IMR-90 (cell line): ENCODE data around the gene POMT1. TPM values are rescaled to one million over a fixed set of nuclear protein-coding genes. Genes with fewer than 3 reads are reported as not detected.

Source experiments
- ATAC-seq: fragments of 200-7000 bp; cut with Tn5 transposase; 2 replicates; pipeline ENCODE4 v1.9.1; 2020; ENCODE audit warnings: low read depth, mild to moderate bottlenecking, moderate library complexity
- BruUV-seq: library from RNA; stranded (reverse); fragments of 400-500 nt; replicated peaks from 2 replicates; lab custom pipeline; 2021; lab: Mats Ljungman, UMichigan
- CTCF ChIA-PET: fragments of 300-600 bp; formaldehyde crosslinking; extraction: SDS; loops from one replicate; lab custom pipeline; 2021; ENCODE audit warnings: antibody characterized with exemption; lab: Yijun Ruan, JAX
- POLR2A ChIA-PET: fragments of 300-600 bp; sonication (Branson Sonifier 250); formaldehyde crosslinking; loops from one replicate; lab custom pipeline; 2022; ENCODE audit warnings: antibody characterized with exemption; ENCODE audit not compliant: unreplicated experiment; lab: Charles Lee
- DNase-seq: peaks from one replicate; pipeline ENCODE4 v3.0.0; 2013
- H2AFZ ChIP-seq: replicated peaks from 2 replicates; pipeline ENCODE3; 2013; ENCODE audit warnings: low read length, mild to moderate bottlenecking; ENCODE audit not compliant: poor library complexity
- H2AK5ac ChIP-seq: 2 replicates; pipeline ENCODE4 v1.6.1; 2013; ENCODE audit warnings: low read depth, low read length, inconsistent platforms
- H2AK9ac ChIP-seq: replicated peaks from 2 replicates; pipeline ENCODE3; 2013; ENCODE audit warnings: mild to moderate bottlenecking, low read depth, low read length, moderate library complexity; ENCODE audit not compliant: poor library complexity
- H2BK120ac ChIP-seq: 2 replicates; pipeline ENCODE4 v1.6.1; 2013; ENCODE audit warnings: low read depth, low read length, inconsistent platforms
- H2BK15ac ChIP-seq: 3 replicates; pipeline ENCODE4 v1.6.1; 2013; ENCODE audit warnings: low read depth, low read length, inconsistent platforms
- H2BK20ac ChIP-seq: 2 replicates; pipeline ENCODE4 v1.6.1; 2013; ENCODE audit warnings: low read depth, mild to moderate bottlenecking, inconsistent platforms, low read length, moderate library complexity
- H2BK5ac ChIP-seq: 2 replicates; pipeline ENCODE4 v1.6.1; 2013; ENCODE audit warnings: mild to moderate bottlenecking, low read depth, low read length, inconsistent platforms; ENCODE audit not compliant: poor library complexity, severe bottlenecking
- H3K14ac ChIP-seq: replicated peaks from 2 replicates; pipeline ENCODE4 v1.6.1; 2013; ENCODE audit warnings: low read depth, low read length, inconsistent platforms
- H3K18ac ChIP-seq: 2 replicates; pipeline ENCODE4 v1.6.1; 2013; ENCODE audit warnings: low read depth, low read length, control low read depth
- H3K23ac ChIP-seq: 2 replicates; pipeline ENCODE4 v1.6.1; 2013; ENCODE audit warnings: low read depth, low read length, inconsistent platforms
- H3K27ac ChIP-seq: 2 replicates; pipeline ENCODE4 v1.5.1; 2013; ENCODE audit warnings: mild to moderate bottlenecking, control low read depth, low read length; ENCODE audit not compliant: insufficient read depth
- H3K27me3 ChIP-seq: 2 replicates; pipeline ENCODE4 v1.6.1; 2013; ENCODE audit warnings: low read length; ENCODE audit not compliant: control insufficient read depth, insufficient read depth
- H3K36me3 ChIP-seq: 2 replicates; pipeline ENCODE4 v1.6.1; 2013; ENCODE audit warnings: low read length, mixed read lengths; ENCODE audit not compliant: control insufficient read depth, insufficient read depth
- H3K4ac ChIP-seq: 2 replicates; pipeline ENCODE4 v1.6.1; 2013; ENCODE audit warnings: low read depth, low read length, inconsistent platforms
- H3K4me1 ChIP-seq: 2 replicates; pipeline ENCODE4 v1.6.1; 2013; ENCODE audit warnings: low read length, mixed read lengths; ENCODE audit not compliant: control insufficient read depth, insufficient read depth
- H3K4me2 ChIP-seq: 2 replicates; pipeline ENCODE4 v1.6.1; 2013; ENCODE audit warnings: low read depth, mild to moderate bottlenecking, control low read depth, low read length, moderate library complexity
- H3K4me3 ChIP-seq: 2 replicates; pipeline ENCODE4 v1.5.1; 2013; ENCODE audit warnings: low read depth, mild to moderate bottlenecking, control low read depth, low read length, moderate library complexity; ENCODE audit not compliant: insufficient read depth
- H3K56ac ChIP-seq: 2 replicates; pipeline ENCODE4 v1.6.1; 2013; ENCODE audit warnings: low read length, inconsistent platforms; ENCODE audit not compliant: insufficient read depth; ENCODE audit errors: extremely low read depth
- H3K79me1 ChIP-seq, 2 experiments: 2 replicates each; pipeline ENCODE4 v1.6.1; 2013; ENCODE audit warnings: low read length in 2 of 2, inconsistent platforms in 1 of 2, low read depth in 1 of 2
- H3K9ac ChIP-seq: 2 replicates; pipeline ENCODE4 v1.6.1; 2013; ENCODE audit warnings: low read depth, low read length, control low read depth
- H3K9me1 ChIP-seq: 2 replicates; pipeline ENCODE4 v1.6.1; 2013; ENCODE audit warnings: low read length, inconsistent platforms; ENCODE audit not compliant: insufficient read depth
- H3K9me3 ChIP-seq: 2 replicates; pipeline ENCODE4 v1.6.1; 2013; ENCODE audit warnings: low read length; ENCODE audit not compliant: control insufficient read depth, insufficient read depth
- H4K20me1 ChIP-seq: 2 replicates; pipeline ENCODE4 v1.6.1; 2013; ENCODE audit warnings: low read length, inconsistent platforms; ENCODE audit not compliant: insufficient read depth
- H4K5ac ChIP-seq: 2 replicates; pipeline ENCODE4 v1.6.1; 2013; ENCODE audit warnings: mild to moderate bottlenecking, low read depth, low read length, control low read depth
- H4K8ac ChIP-seq, 2 experiments: 2 replicates each; pipeline ENCODE4 v1.6.1; 2013; ENCODE audit warnings: low read depth in 2 of 2, low read length in 2 of 2, control low read depth in 1 of 2, inconsistent platforms in 1 of 2
- H4K91ac ChIP-seq: 2 replicates; pipeline ENCODE4 v1.6.1; 2013; ENCODE audit warnings: low read depth, low read length, inconsistent platforms; ENCODE audit not compliant: insufficient read depth
- BHLHE40 ChIP-seq: fragments of 150-350 bp; IDR thresholded peaks from 2 replicates; pipeline ENCODE4 v1.6.1; 2016; ENCODE audit warnings: mild to moderate bottlenecking, low read depth, low read length
- CHD1 ChIP-seq: IDR thresholded peaks from 2 replicates; pipeline ENCODE4 v1.6.1; 2012; ENCODE audit warnings: low read depth, low read length, improper control_type of control experiment
- CTCF ChIP-seq: conservative IDR thresholded peaks from 2 replicates; pipeline ENCODE4 v1.5.1; 2012; ENCODE audit warnings: mild to moderate bottlenecking, low read depth, low read length, improper control_type of control experiment
- FOS ChIP-seq: fragments of 150-350 bp; IDR thresholded peaks from 2 replicates; pipeline ENCODE4 v1.6.1; 2016; ENCODE audit warnings: low read depth, low read length
- MAFK ChIP-seq: IDR thresholded peaks from 2 replicates; pipeline ENCODE4 v1.6.1; 2012; ENCODE audit warnings: low read depth, low read length, improper control_type of control experiment
- MAZ ChIP-seq: IDR thresholded peaks from 2 replicates; pipeline ENCODE4 v1.6.1; 2012; ENCODE audit warnings: low read depth, mild to moderate bottlenecking, low read length, improper control_type of control experiment, moderate library complexity, borderline replicate concordance
- MXI1 ChIP-seq: IDR thresholded peaks from 2 replicates; pipeline ENCODE4 v1.6.1; 2012; ENCODE audit warnings: low read depth, mild to moderate bottlenecking, low read length, moderate library complexity, borderline replicate concordance
- RCOR1 ChIP-seq: IDR thresholded peaks from 2 replicates; pipeline ENCODE4 v1.6.1; 2012; ENCODE audit warnings: mild to moderate bottlenecking, low read length, improper control_type of control experiment; ENCODE audit not compliant: insufficient replicate concordance
- WGBS, 2 experiments: methylation state at CpG; one replicate each; pipeline versions ENCODE4 v1.1.5 to v1.1.7; 2013; ENCODE audit warnings: missing lambda C conversion rate in 2 of 2; ENCODE audit not compliant: insufficient read length in 1 of 2; ENCODE audit errors: extremely low coverage in 2 of 2; 5-methylcytosine and 5-hydroxymethylcytosine counted together
- dilution Hi-C: fragments of 300-500 bp; cut with HindIII; formaldehyde crosslinking; loops from one replicate; pipeline ENCODE4 v1.14.3; 2018; ENCODE audit warnings: low sequenced_read_pairs; ENCODE audit not compliant: unreplicated experiment
- in situ Hi-C: fragments of 300-500 bp; cut with MboI; formaldehyde crosslinking; loops from 3 replicates; pipeline ENCODE4 v1.14.3; 2019; ENCODE audit warnings: low sequenced_read_pairs, inconsistent platforms, mixed read lengths
- intact Hi-C: fragments of 100-400 bp; cut with micrococcal nuclease; formaldehyde crosslinking; loops from 2 replicates; pipeline ENCODE4 v1.10.0; 2022
- polyA plus RNA-seq, 3 experiments: library from polyadenylated mRNA; depleted of rRNA; stranded (reverse); fragments of >200 nt; gene quantifications; 2 replicates each; pipeline ENCODE4 v1.2.3, GENCODE V29; 2012; ENCODE audit warnings: low replicate concordance in 1 of 3
- total RNA-seq: library from RNA; depleted of rRNA; stranded (reverse); fragments of >200 nt; gene quantifications from 2 replicates; pipeline ENCODE4 v1.2.3, GENCODE V29; 2012

The POMT1 gene
- total and polyA plus RNA-seq, 2 of the 4 experiments (the other 2 are of a cell fraction), result 24.2 to 36.5 TPM

- no peak overlapping the region for H3K4ac ChIP-seq
- H2BK5ac ChIP-seq, result no peak overlapping the region
- no peak overlapping the region for H2BK20ac ChIP-seq
- H3K27ac ChIP-seq, result no peak overlapping the region
- CTCF ChIA-PET, result no interaction called here
- no peaks in the 10 kb centered on the region for H3K9me3 ChIP-seq
- dilution Hi-C loops, result no loop called here
- H4K20me1 ChIP-seq, result peaks cover 60% of the 10 kb centered on the region
- H2AK5ac ChIP-seq, result no peak overlapping the region
- no peak overlapping the region for H3K23ac ChIP-seq
- DNase-seq, result no peak
- TF ChIP-seq CHD1 (no peak), RCOR1 (no peak), MXI1 (no peak), MAFK (no peak), BHLHE40 (no peak), MAZ (no peak), CTCF (no peak), FOS (no peak)
- POLR2A ChIA-PET, result no interaction called here
- no peaks in the 10 kb centered on the region for H3K4me1 ChIP-seq
- H3K9ac ChIP-seq, result no peak overlapping the region
- in situ Hi-C loops, result no loop called here
- H4K91ac ChIP-seq, result no peak overlapping the region
- no peak overlapping the region for H2BK120ac ChIP-seq
- intact Hi-C loops, result loop anchor here (5.0 to 10.0 kb wide), 2 partner anchors 80 to 333 kb away; no protein-coding TSS in a partner anchor
- no peak overlapping the region for H2AFZ ChIP-seq
- H3K56ac ChIP-seq, result no peak overlapping the region
- H4K5ac ChIP-seq, result no peak overlapping the region
- no peak overlapping the region for H2AK9ac ChIP-seq
- no peak overlapping the region for H3K14ac ChIP-seq
- WGBS, 2 experiments, result 100% methylated on average over 7 of the region's 11 CpGs; no CpG with 5 or more reads in 1 of the 2 experiments
- H3K36me3 ChIP-seq, result peaks cover 86% of the 10 kb centered on the region
- no peak overlapping the region for H4K8ac ChIP-seq
- no peaks in the 10 kb centered on the region for H3K27me3 ChIP-seq
- H3K4me2 ChIP-seq, result no peak overlapping the region
- H3K79me1 ChIP-seq, result peaks cover 39 to 48% of the 10 kb centered on the region in 2 experiments
- no peaks in the 10 kb centered on the region for H3K9me1 ChIP-seq
- no peak for ATAC-seq
- no TSS peak for BruUV-seq
- no peak overlapping the region for H3K4me3 ChIP-seq
- no peak overlapping the region for H3K18ac ChIP-seq
- H2BK15ac ChIP-seq, result no peak overlapping the region
Observed at GRCh38 chr9:131477367-131477766, 25.4 kb upstream of the POMT1 start.
